COLO829 (cell line): ENCODE data around the gene UBC.
"Not testable (repeated sequence)": the region's sequence is repeated elsewhere in the genome, so short reads cannot be mapped to it uniquely, and the experiment has no call there.

Source experiments
- DNase-seq: peaks from one replicate; pipeline ENCODE4 v3.0.0; 2012; ENCODE audit warnings: low spot score

The UBC gene

GRCh38 chr12:124884587-124885438, 29.6 kb downstream of the UBC start:
- DNase-seq, result no peak

DNA sequence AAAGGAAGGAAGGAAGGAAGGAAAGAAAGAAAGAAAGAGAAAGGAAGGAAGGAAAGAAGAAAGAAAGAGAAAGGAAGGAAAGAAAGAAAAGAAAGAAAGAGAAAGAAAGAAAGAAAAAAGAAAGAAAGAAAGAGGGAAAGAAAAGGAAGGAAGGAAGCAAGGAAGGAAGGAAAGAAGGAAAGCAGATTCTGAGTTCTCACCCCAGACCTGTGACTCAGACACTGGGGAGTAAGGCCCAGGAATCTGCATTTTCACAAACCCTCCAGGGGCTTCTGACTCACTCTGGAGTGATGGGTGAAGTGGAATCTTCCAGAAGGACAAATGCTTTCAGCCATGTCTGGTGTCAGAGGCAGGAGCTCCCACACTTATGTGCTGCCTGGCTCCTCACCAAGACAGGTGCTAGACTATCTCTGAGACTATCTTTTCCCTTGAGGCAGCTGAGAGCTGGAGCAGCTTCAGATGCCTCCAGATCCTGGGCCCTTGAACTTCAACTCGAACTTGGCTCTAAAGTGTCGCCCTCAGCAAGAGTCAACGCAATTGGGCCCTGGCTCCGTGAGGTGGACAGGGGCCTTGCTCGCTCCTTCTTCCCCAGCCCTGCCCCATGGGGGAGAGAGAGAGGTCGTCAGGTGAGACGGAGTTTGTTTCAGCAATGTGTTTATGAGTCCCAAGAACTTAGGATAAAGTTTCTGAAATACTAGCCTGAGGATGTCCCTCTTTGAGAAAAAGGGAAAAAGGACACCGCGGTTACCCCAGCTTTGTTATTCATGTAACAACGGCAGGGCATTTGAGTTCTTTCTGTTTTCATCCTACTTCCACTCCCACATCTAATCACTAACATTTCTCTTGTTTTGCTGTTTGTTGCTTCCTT, 31.0 kb downstream of the UBC start:
- DNase-seq, result no peak

DNA sequence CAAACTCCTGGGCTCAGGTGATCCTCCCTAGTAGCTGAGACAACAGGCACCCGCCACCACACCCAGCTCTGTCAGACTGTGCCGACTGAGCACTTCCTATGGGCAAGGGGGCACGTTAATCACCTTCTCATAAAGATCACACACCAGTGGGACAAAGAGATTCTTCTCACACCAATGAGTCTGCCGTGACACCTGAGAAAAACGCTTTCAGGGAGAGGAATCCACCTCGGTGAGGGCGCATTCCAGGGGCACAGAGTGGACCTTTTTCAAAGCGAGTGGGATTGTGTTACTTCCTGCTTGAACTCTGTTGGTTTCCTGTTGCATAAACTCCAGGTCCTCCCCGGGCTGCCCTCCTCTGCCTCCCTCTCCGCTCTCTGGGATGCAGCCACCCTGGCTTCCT, 33.3 kb downstream of the UBC start:
- DNase-seq, result no peak

DNA sequence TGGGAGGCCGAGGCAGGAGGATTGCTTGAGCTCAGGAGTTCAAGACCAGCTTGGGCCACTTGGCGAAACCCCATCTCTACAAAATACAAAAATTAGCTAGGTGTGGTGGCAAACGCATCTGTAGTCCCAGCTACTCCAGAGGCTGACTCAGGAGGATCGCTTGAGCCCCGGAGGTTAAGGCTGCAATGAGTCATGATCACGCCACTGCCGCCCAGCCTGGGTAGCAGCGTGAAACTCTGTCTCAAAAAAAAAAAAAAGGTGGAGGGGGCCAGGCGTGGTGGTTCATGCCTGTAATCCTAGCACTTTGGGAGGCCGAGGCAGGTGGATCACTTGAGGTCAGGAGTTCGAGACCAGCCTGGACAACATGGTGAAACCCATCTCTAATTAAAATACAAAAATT, 34.1 kb downstream of the UBC start:
- not testable (repeated sequence) for DNase-seq

DNA sequence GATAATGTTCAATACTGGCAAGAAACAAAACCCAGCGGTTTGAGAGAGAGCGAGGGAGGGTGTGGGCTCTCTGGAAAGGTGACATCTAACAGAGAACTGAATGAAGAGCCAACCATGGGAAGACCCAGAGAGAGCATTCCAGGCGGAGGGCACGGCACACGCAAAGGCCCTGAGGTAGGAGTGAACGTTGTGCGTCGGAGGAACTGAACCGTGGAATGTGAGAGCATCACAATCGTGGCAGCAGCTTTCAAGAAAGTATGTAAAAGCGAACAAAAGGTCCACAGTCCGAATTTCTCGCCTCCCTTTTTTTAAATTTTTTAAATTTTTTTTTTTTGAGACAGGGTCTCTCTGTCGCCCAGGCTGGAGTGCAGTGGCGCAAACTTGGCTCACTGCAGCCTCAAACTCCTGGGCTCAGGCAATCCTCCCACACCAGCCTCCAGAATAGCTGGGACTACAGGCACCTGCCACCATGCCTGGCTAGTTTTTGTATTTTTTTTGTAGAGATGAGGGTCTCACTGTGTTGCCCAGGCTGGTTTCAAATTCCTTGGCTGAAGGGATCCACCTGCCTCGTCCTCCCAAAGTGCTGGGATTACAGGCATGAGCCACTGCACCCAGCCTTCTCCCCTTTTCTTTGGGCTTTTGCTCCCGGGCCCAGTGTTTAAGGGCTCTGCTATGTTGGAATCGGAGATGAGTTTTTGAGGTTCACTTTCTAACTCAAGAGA, 35.5 kb downstream of the UBC start:
- no peak for DNase-seq

DNA sequence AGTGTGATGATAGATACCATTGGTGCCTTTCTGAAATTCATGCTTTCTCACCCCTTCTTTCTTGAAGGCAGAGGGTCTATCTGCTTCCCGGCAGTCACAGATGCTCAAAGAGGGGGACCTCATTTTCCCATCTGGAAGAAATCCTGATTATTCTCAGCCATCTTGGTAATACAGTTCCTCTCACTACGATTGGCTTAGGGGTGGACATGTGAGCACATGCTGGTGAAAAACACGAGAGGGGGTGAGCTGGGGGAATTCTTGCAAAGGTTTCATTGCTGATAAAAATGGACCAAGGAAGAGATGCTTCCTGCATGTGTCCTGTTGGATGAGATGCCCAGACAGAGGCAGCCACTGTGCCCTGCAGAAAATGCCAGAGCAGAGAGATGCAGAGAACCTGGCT, 37.0 kb downstream of the UBC start:
- no peak for DNase-seq

DNA sequence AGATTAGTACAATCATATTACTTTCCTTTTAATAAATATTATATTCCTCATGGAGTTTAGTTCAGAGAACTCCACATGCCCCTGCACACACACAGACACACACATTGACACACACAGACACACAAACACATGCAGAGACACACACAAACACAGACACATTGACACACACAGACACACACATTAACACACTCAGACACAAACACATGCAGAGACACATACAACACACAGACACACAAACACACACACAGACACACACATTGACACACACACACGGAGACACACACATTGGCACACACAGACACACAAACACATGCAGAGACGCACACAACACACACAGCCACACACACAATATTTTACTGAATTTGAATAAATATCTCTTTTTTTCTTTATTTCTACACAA, 38.3 kb downstream of the UBC start:
- no peak for DNase-seq

DNA sequence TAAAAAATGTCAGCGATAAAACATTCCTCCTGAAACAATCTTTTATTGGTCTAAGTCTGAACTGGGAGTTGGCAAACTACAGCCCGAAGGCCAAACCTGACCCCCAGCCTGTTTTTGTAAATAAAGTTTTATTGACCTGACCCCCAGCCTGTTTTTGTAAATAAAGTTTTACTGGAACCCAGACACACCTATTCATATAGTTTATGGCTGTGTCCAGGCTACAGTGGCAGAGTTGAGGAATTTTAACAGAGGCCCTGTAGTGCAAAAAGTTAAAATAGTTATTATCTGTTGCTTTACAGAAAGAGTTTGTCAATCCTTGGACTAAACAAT, 38.7 kb downstream of the UBC start:
- DNase-seq, result no peak

DNA sequence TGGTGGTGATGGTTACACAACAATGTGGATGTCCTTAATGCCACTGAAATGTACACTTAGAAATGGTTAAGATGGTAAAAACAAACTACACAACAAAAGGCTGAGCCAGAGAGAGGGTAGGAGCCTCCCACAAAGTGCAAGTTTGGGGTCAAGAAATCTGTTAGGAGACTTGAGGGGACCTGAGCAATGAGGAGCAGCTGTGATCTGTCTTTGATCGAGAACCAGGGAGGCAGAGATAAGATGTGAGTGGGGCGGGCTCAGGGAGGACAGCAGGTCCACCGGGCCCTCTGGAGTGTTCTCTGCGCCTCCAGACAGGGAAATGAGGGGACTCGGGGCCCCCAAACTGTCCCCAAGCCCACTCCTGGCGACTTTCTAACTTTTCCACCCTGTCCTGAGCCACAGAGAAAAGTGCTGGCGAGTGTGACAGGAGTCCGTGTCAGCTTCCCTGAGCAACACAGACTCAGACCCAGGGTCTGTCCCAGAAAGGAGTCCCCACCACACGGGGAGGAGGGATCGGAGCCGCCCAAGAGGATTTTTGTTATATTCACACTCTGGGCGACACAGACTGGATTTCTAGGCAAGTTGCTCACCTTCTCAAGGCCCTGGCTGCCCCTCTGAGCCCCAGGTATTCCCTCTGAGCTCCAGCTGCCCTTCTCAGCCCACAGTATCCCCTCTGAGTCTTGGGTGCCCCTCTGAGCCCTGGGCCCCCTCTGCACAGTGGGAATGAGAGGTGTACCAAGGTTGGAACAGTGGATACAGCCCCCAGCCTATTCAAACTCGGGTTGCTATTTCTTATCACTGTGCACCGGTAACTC, 39.3 kb downstream of the UBC start:
- no peak for DNase-seq

DNA sequence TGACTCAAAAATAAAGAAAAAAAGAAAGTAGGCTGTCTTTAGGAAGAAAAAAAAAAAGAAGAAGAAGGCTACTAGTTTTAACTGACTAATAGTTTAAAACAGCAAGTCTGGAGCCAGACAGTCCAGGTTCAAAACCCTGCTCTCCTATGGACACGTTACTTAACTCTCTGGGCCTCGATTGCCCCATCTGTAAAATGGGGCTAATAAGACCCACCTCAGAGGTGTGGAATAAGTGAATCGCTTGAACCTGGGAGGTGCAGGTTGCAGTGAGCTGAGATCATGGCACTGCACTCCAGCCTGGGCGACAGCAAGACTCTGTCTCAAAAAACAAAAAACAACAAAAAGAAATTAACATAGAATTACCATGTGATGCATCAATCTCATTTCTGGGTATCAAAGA, 40.3 kb downstream of the UBC start:
- no peak for DNase-seq

- peak; percentile 63 for DNase-seq
Observed at GRCh38 chr12:124872068-124872719, 42.3 kb downstream of the UBC start.

GRCh38 chr12:124871297-124871696, 43.2 kb downstream of the UBC start:
- no peak for DNase-seq

DNA sequence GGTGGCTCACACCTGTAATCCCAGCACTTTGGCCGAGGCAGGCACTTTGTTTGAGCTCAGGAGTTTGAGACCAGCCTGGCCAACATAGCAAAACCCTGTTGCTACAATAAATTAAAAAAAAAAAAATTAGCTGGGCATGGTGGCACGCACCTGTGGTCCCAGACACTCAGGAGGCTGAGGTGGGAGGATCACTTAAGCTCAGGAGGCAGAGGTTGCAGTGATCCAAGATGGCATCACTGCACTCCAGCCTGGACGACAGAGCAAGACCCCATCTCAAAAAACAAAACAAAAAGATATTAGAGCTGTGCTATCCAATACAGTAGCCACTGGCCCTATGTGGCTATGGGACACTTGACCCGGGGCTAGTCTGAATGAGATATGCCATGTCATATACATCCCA, 43.9 kb downstream of the UBC start:
- DNase-seq, result no peak

DNA sequence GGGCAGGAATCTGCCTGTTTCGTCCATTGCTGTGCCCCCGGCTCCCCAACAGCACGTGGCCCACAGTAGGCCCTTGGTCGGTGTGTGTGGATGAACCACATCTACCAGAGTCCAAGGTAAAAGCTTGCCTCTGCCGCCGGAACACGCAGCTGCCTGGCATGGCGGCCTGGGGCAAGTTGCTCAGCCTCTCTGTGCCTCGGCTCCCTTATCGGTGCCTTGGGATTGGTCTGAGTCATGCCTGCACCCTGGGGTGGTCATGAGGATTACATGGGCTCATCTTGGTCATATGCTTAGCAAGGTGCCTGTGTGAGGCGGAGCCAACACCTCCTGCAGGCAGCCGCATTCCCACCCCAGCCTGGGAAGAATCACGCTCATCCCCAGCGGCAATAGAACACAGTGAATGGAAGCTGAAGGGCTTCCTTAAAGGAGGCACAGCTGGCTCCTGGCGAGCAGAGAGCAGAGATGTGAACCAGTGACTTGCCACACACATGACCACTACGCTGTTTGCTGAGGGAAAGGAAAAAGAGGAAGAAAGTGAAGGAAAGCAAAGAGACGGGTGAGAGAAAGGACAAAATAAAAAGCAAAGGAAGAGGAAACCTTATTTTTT, 45.3 kb downstream of the UBC start:
- DNase-seq, result no peak

DNA sequence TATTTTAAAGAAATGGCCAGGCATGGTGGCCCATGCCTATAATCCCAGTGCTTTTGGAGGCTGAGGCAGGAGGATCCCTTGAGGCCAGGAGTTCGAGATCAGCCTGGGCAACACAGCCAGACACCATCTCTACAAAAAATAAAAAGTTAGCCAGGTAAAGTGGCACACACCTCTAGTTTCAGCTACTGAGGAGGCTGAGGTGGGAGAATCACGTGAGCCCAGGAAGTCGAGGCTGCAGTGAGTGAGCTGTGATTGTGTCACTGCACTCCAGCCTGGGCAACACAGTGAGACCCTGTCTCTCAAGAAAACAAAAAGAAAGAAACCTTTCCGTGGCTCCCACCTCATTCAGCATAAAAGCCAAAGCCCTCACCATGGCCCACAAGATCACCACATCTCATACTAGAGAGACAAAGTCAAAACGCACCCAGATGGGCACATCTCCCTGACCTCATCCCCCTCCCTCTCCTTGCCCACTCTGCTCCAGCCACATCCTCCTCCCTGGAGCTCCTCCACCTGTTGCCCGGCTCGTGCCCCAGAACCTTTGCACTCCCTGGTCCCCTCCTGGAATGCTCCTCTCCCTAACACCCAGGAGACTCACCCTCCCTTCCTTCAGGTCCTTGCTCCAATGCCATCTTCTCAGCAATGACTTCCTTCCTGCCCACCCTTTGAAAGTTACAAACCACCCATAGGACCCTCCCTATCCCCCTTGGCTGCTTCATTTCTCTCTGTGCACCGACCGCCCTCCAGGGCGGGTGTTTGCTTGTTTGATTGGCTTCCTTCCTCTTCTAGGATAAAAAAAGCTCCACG, 46.0 kb downstream of the UBC start:
- DNase-seq, result no peak

DNA sequence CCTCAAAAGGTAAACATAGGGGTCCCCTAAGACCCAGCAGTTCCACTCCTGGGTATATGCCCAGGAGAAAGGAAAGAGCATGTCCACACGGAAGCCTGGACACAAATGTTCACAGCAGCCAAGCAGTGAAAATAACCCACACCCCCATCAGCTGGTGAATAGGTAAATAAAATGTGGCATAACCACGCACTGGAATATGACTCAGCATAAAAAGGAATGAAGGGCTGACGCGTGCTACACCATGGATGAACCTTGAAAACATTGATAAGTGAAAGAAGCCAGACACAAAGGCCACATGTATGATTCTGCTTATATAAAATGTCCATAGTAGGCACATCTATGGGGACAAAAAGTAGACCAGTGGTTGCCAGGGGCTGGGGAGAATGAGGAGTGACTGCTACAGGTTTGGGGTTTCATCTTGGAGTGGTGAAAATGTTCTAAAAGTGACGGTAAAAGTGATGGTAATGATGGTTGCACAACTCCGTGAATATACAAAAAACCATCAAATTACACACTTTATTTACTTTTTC, 47.0 kb downstream of the UBC start:
- no peak for DNase-seq

DNA sequence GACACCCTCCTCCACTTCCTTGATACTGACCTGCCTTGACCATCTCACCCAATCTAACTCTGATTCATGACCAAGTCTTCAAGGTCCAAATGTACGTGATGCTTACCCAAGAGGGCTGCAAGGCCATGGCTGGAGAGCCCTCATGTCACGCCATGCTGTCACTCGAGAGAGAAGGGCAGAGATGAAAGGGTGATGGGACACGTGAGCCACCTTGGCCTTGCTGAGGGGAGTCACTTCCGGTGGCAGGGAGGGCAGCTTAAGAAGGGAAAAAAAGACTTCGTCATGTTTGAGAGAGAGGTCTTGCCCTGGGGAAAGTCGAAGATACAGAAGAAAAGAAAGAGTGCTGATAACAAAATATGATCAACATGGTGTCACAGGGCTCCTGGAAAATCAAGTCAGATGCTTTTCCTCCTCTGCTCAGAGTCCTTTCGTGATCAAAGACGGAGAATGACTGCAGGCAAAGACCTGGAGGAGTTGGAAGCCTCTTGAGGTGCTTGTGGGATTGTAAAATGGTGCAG, 47.5 kb downstream of the UBC start:
- no peak for DNase-seq

- DNase-seq, result no peak
Observed at GRCh38 chr12:124866195-124866882, 48.1 kb downstream of the UBC start.

GRCh38 chr12:124865728-124866127, 48.7 kb downstream of the UBC start:
- no peak for DNase-seq
